ENCODE results near the gene NAPB.

Gene NAPB

DNA sequence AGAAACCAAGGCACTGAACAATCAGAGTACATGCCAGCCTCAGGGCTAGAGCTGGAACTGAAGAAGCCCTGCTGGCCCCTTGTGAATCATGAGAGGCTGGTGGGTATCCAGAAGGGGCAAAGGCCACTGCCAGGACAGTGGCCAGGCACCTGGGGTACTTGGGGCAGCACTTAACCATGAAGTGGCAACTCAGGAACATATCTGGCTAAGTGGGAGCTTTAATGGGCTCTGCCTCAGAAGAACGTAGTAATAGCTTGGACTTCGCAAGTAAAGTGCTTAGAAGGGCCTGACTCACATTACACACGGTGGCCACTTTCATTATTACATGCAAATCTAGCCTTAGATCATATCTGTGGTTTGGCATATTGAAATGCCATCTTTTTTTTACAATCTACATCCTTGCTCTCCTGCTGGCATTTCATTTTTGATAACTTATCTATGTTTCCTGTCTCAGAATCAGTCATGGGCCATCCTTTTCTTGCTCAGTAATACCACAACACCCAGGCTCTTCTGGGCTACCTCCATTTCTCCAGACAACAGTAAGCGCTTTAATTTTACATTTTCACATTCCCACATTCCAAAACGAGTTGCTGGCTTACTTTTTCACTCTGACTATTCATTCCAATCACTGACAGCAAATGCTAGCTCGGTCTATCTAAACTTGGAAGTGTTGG is 21.6 kb downstream of the NAPB start:
- DNase-seq (ENCODE audit: insufficient read length) (no peak), FAIRE-seq (no peak)

DNA sequence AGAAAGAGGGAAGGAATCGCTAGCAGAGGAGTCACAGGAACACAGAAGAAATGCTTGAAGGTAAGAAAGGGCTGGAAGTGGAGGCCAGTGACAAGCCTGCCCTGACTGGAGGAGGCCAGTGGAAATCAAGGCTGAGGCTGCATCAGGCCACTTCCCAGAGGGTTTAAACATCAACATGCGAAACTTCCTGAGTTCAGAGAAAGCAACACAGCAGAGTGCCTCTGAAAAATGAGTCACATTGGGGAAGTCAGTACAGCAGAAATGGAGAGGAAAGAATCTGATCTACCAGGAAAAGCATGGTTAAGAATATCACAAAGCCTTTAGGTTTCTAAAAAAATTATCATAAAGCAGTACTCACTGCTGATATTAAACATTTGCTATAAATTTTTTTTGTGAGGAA is 23.3 kb downstream of the NAPB start:
- TF ChIP-seq POLR2A (IDR thresholded peaks at IDR 0.05; ENCODE audit: low read depth, low read length), result no peak
- TF ChIP-seq POLR2AphosphoS5 (IDR thresholded peaks at IDR 0.05; ENCODE audit: low read depth, low read length), result no peak
- TF ChIP-seq TAF1 (IDR thresholded peaks at IDR 0.05; ENCODE audit: borderline replicate concordance, low read depth, low read length), result no peak
- FAIRE-seq, result no peak
- DNase-seq (ENCODE audit: insufficient read length), result no peak

More for the DNA sequence above, 21.6 kb downstream of the NAPB start:
- TF ChIP-seq POLR2AphosphoS5 (IDR thresholded peaks at IDR 0.05; ENCODE audit: low read depth, low read length), result no peak
- TF ChIP-seq TAF1 (IDR thresholded peaks at IDR 0.05; ENCODE audit: borderline replicate concordance, low read depth, low read length), result no peak
- TF ChIP-seq POLR2A (IDR thresholded peaks at IDR 0.05; ENCODE audit: low read depth, low read length), result no peak

DNA sequence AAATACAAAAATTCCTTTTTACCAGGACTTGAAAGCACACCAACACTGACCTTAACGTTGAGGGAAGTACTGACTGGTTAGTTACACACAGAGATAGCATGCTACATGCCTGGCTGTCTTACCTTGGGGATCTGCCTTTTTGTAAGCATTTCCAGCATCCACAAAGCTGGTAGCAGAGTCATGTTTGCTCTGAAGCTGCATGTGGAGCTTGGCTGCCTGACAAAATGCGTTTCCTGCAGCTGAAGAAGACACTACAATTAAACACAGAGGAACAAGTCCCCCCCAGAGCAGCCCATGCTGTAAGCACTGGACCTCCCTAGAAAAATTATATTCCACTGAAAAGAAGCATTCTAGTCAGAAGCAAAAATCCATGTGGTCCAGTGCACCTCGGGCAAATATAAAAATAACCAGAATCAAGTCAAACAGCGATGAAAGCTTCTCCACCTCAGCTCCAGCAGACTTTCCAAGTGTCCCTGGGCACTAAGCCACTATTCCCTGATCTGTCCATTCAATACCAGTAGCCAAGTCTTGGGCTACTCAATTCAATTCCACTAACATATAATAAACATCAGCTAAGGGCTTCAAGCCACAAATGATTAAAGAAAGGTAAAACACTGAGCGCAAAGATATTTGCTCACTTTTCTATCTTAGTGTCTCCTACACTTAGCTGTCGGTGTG is 24.2 kb downstream of the NAPB start:
- FAIRE-seq (no peak), DNase-seq (ENCODE audit: insufficient read length) (no peak)
- TF ChIP-seq POLR2AphosphoS5 (IDR thresholded peaks at IDR 0.05; ENCODE audit: low read depth, low read length) (no peak), TAF1 (IDR thresholded peaks at IDR 0.05; ENCODE audit: borderline replicate concordance, low read depth, low read length) (no peak), POLR2A (IDR thresholded peaks at IDR 0.05; ENCODE audit: low read depth, low read length) (no peak)

DNA sequence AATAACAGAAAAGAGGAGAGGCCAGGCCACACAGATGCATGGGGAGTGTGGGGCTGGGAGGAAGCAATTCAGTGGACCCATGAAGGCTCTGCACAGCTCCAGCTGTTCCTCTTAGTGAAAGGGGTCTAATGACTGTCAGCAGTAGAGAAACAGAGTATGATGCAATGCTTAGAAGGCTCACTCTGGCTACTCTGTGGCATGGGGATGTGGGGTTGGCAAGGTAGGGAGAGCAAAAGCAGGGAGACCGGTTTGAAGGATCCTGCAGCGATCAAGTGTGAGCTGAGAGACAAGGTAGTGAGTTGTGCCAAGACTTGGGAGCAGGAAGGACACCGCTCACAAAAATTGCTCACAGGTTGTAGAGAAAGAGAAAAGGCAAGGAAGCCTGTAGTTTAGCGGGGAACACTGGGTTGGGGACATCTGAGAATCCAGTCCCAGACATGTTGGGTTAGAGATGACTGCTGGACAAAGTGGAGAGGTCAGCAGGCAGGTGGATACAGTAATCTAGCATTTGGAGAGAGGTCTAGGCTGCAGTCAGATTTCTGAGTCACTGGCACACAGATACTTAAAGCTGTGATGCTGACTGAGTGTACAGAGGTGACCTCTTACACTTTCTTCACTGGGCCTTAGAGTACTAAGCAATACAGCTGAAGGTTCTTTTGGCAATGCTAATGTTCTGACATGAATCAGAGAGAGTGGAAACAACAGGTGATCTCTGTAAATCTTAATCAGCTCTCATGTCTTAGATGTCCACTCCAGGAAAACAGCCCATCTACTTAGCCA is 27.1 kb downstream of the NAPB start:
- DNase-seq (ENCODE audit: insufficient read length) (no peak), FAIRE-seq (no peak)
- TF ChIP-seq POLR2AphosphoS5 (IDR thresholded peaks at IDR 0.05; ENCODE audit: low read depth, low read length), result no peak
- no peak for TF ChIP-seq TAF1 (IDR thresholded peaks at IDR 0.05; ENCODE audit: borderline replicate concordance, low read depth, low read length)
- TF ChIP-seq POLR2A (IDR thresholded peaks at IDR 0.05; ENCODE audit: low read depth, low read length), result no peak

DNA sequence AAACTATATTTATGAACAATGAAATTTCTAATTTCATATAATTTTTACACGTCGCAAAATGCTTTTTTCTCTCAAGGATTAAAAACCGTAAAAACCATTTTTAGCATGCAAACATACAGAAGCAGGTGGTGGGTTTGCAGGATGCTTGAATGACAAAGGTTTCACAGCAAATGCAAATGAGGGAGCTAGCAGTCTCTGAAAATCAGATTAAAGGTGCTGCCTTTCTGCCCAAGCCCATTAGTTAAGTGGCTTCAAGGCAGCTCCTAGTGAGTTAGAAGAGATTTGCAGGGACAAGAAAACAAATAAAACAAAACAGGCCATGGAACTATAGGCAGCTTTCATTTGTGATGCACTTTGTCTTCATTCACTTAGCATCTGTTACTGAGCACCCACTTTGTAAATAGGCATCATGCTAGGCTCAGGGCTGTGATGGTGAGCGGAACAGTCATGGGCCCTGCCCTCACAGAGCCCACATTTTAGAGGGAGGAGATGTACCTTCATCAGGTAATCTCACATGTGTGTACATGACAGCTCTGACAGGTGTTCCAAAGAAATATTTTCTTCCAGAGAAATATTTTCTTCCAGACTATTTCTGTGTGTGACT is 29.5 kb downstream of the NAPB start:
- FAIRE-seq (peak; percentile 65), DNase-seq (ENCODE audit: insufficient read length) (no peak)
- no peak for TF ChIP-seq TAF1 (IDR thresholded peaks at IDR 0.05; ENCODE audit: borderline replicate concordance, low read depth, low read length)
- TF ChIP-seq POLR2A (IDR thresholded peaks at IDR 0.05; ENCODE audit: low read depth, low read length), result no peak
- TF ChIP-seq POLR2AphosphoS5 (IDR thresholded peaks at IDR 0.05; ENCODE audit: low read depth, low read length), result no peak

DNA sequence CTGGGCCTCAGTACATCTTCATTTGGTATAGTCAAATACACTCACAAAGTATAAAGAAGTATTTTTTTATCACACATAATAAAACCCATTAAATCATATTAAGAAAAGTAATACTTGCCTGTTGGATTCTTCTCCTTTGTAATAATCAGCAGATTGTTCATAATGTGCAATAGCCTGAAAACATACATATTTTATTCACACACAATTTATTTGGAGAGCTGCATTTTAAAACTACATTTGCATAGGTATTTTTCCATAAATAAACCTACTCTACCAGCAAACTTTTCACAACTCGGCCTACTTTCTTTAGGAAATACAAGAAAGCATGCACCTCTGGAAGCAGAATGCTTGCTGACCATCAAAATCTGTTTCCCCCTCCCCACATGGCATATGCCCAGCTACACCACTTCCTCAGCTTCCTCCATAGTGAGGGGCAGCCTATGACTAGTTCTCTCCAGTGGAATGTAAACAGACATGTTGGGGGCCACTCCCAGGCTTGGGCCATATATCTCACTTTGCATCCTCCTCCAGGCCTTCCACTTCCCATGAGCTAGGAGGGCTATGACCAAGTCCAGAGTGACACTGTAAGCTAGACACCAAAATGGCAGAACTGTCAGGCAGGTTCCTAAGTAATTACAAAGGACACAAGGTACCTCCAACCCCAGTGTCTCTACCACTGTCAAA is 31.1 kb downstream of the NAPB start:
- no peak for TF ChIP-seq TAF1 (IDR thresholded peaks at IDR 0.05; ENCODE audit: borderline replicate concordance, low read depth, low read length)
- TF ChIP-seq POLR2A (IDR thresholded peaks at IDR 0.05; ENCODE audit: low read depth, low read length), result no peak
- no peak for TF ChIP-seq POLR2AphosphoS5 (IDR thresholded peaks at IDR 0.05; ENCODE audit: low read depth, low read length)
- no peak for DNase-seq (ENCODE audit: insufficient read length)
- FAIRE-seq, result no peak

DNA sequence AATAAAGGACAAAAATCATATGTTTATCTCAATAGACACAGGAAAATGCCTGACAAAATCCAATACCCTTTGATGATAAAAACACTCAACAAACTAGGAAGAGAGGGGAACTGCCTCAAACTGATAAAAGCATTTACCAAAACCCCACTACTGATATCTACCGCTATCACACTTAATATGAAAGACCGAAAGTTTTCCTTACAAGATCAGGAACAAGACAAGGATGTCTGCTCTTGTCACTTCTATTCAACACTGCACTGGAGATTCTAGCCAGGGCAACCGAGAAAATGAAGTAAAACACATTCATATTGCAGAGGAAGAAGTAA is 34.2 kb downstream of the NAPB start:
- no peak for FAIRE-seq
- TF ChIP-seq POLR2A (IDR thresholded peaks at IDR 0.05; ENCODE audit: low read depth, low read length) (no peak), POLR2AphosphoS5 (IDR thresholded peaks at IDR 0.05; ENCODE audit: low read depth, low read length) (no peak), TAF1 (IDR thresholded peaks at IDR 0.05; ENCODE audit: borderline replicate concordance, low read depth, low read length) (no peak)
- no peak for DNase-seq (ENCODE audit: insufficient read length)

DNA sequence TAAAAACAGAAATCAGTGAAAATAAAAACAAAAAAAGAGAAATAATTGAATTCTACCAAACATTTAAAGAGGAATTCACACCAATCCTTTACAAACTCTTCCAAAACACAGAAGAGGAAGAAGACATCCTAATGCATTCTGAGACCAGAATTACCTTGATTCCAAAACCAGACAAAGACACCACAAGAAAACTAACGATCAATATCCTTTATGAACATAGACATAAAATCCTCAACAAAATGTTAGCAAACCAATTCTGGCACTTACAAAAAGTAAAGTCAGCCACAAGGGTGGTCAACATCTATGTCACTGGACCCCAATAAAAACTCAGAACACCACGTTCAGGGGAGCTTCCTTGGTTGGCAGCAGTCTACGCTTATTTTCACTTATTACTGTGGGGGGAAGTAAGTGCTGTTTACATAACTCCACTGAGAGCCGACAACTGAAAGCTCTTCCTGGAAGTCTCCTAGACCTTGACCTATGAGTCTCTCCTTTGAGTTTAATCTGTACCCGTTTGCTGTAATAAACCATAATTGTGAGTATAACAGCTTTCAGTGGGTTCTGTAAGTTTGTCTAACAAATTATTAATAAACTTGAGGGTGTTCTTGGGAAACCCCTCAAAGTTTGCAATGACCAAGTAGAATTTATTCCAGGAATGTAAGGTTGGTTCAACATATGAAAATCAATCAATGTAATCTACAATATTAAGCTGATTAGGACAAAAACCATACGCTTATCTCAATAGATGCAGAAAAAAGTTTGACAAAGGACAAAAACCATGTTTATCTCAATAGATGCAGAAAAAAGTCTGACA is 34.8 kb downstream of the NAPB start:
- no peak for TF ChIP-seq TAF1 (IDR thresholded peaks at IDR 0.05; ENCODE audit: borderline replicate concordance, low read depth, low read length)
- no peak for TF ChIP-seq POLR2AphosphoS5 (IDR thresholded peaks at IDR 0.05; ENCODE audit: low read depth, low read length)
- TF ChIP-seq POLR2A (IDR thresholded peaks at IDR 0.05; ENCODE audit: low read depth, low read length), result no peak
- DNase-seq (ENCODE audit: insufficient read length), result no peak

DNA sequence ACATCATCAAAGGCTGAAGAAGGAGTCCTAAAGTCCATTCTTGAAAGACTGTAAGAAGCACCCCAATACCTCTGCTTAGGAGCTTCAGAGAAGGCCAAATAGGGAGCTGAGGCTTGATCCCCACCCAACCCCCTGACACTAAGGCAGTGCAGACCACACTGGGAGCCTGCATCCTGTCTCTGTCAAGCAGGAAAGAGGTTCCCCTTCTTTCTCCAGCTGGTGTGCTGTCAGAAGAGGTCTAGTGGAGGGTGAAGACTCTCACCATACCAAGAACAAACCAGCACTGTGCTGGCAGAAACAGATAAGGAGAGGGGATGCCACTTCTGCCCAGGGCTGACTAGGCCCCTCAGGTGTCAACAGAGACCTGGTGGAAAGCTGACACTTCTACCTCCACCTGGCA is 39.4 kb downstream of the NAPB start:
- DNase-seq (ENCODE audit: insufficient read length), result no peak
- TF ChIP-seq TAF1 (IDR thresholded peaks at IDR 0.05; ENCODE audit: borderline replicate concordance, low read depth, low read length), result no peak
- FAIRE-seq, result no peak

More for the DNA sequence above, 34.8 kb downstream of the NAPB start:
- FAIRE-seq, result no peak

DNA sequence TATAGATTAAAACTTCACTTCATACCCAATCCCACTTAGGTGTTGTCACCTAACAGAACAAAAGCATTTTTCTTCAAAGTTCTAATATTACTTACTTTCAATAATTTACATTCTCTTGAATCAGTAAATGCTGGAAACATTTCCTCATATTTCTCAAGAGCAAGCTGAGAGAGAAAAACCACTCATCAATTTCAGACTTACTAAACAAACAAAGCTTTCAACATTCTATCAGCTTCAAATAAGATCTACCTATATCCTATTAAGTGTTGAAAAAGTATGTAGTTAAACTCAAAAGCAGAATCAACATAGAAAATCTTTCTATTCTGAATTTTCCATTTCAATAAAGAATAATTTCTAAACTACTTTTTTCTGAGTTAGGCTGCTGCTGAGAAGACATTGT is 41.5 kb downstream of the NAPB start:
- TF ChIP-seq POLR2A (IDR thresholded peaks at IDR 0.05; ENCODE audit: low read depth, low read length) (no peak), TAF1 (IDR thresholded peaks at IDR 0.05; ENCODE audit: borderline replicate concordance, low read depth, low read length) (no peak), POLR2AphosphoS5 (IDR thresholded peaks at IDR 0.05; ENCODE audit: low read depth, low read length) (no peak)
- DNase-seq (ENCODE audit: insufficient read length) (no peak), FAIRE-seq (no peak)
